ENCODE data around the gene TXNDC17.
A peak's percentile ranks its signal among the peaks of the same experiment; 100 is the strongest.

TXNDC17 gene

DNA sequence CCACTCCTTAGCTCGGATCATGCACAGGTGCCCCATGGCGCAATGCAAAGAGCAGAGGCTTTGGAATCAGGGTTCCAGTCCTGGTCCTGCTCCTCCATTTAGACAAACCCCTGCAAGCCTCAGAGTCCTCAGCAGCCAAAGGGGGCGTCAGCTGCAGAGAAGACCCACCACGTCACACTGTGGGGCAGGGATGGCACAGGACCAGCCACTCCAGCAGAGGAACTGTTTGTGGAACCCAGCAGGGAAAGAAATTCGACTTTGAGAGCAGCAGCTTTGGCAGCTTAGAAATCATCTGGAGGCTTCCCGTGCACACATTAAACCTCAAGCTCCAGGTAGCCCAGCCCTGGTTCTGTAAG, 35.9 kb downstream of the TXNDC17 start:
- TF ChIP-seq ZIC2 (tag by site-specific recombination; IDR thresholded peaks at IDR 0.05), result peak; percentile 50
- TF ChIP-seq ZFP37 (tag by site-specific recombination; IDR thresholded peaks at IDR 0.05), result no peak
- no peak for TF ChIP-seq ZFHX2 (tag by site-specific recombination; conservative IDR thresholded peaks at IDR 0.05)
- Histone ChIP-seq H3K36me3 (ENCODE audit: control insufficient read depth in 2 of 2, insufficient read depth in 1 of 2, low read length in 2 of 2) (no peaks in the 10 kb centered on the region), H3K4me1 (ENCODE audit: control insufficient read depth, insufficient read depth, low read length) (no peaks in the 10 kb centered on the region), H3K9me3 (ENCODE audit: control insufficient read depth, insufficient read depth, low read depth, low read length) (no peaks in the 10 kb centered on the region), H3K4me3 (ENCODE audit: low read depth, low read length) (no peak overlapping the region), H3K27ac (ENCODE audit: extremely low read depth, low read depth, low read length) (no peak overlapping the region)
- POLR2A ChIA-PET, result no interaction called here
- CTCF ChIA-PET, result no interaction called here

DNA sequence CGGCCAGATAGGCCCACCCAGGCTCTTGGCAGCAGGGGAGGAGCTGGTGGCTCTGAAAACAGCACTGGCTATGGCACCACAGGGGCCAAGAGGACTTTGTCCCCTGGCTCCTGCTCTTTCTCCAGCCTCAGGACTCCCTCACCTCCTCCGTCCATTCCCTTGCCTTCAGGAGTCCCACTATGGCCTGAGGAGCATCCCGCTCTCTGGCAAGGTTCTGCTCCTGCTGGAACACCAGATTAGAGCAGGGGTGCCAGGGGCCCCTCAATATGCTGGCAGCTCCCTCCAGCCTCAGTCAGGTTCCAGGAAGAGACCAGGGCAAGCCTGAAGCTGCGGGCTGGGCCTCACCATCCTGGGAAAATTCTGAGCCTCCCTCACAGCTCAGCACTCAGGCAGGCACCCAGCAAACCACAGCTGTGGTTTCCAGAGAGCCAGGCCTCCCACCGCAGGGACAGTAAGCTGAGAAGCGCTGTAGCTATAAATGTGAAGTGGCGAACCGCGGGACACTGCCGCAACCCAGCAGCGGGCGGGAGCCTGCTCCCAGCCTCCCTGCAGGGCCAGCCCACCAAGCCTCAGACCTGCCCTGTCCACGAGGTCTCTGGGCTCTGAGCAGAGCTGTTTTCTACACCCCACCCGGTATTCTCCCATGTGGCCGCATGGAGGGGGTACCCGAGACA, 36.4 kb downstream of the TXNDC17 start:
- no peaks in the 10 kb centered on the region for H3K9me3 ChIP-seq (ENCODE audit: control insufficient read depth, insufficient read depth, low read depth, low read length)
- H3K27ac ChIP-seq (ENCODE audit: extremely low read depth, low read depth, low read length), result no peak overlapping the region
- H3K4me1 ChIP-seq (ENCODE audit: control insufficient read depth, insufficient read depth, low read length), result no peaks in the 10 kb centered on the region
- ChIA-PET CTCF (interaction anchor here (0.6 to 1.2 kb wide), 2 partner anchors 166 to 1699 kb away, joined by 4 to 7 read pairs; partner anchors contain the start of gene KRABD2), POLR2A (no interaction called here)
- no peaks in the 10 kb centered on the region for H3K36me3 ChIP-seq (ENCODE audit: control insufficient read depth in 2 of 2, insufficient read depth in 1 of 2, low read length in 2 of 2)
- H3K4me3 ChIP-seq (ENCODE audit: low read depth, low read length), result no peak overlapping the region
- TF ChIP-seq ZNF19 (tag by site-specific recombination; IDR thresholded peaks at IDR 0.05; ENCODE audit: low read depth), result no peak
- no peak for TF ChIP-seq ZNF549 (tag by site-specific recombination; IDR thresholded peaks at IDR 0.05)
- TF ChIP-seq, protein P1, sequence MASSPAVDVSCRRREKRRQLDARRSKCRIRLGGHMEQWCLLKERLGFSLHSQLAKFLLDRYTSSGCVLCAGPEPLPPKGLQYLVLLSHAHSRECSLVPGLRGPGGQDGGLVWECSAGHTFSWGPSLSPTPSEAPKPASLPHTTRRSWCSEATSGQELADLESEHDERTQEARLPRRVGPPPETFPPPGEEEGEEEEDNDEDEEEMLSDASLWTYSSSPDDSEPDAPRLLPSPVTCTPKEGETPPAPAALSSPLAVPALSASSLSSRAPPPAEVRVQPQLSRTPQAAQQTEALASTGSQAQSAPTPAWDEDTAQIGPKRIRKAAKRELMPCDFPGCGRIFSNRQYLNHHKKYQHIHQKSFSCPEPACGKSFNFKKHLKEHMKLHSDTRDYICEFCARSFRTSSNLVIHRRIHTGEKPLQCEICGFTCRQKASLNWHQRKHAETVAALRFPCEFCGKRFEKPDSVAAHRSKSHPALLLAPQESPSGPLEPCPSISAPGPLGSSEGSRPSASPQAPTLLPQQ (tag by site-specific recombination; IDR thresholded peaks at IDR 0.05), result no peak
- no peak for TF ChIP-seq ZFP69B (tag by site-specific recombination; IDR thresholded peaks at IDR 0.05)
- no peak for TF ChIP-seq HOXC10 (CRISPR knock-in tag; IDR thresholded peaks at IDR 0.05)
- 0 out of 2 replicates have a peak, but pooled peaks have one; percentile 22 for TF ChIP-seq ZNF341 (tag by site-specific recombination; IDR thresholded peaks at IDR 0.05; ENCODE audit: low read depth)
- TF ChIP-seq GLIS1 (tag by site-specific recombination; IDR thresholded peaks at IDR 0.05), result 0 out of 2 replicates have a peak, but pooled peaks have one; percentile 41
- no peak for TF ChIP-seq ZNF501 (tag by site-specific recombination; IDR thresholded peaks at IDR 0.05)
- TF ChIP-seq KLF10 (tag by site-specific recombination; IDR thresholded peaks at IDR 0.05), result no peak
- no peak for TF ChIP-seq SALL2 (tag by site-specific recombination; IDR thresholded peaks at IDR 0.05; ENCODE audit: borderline replicate concordance)
- TF ChIP-seq, protein P2, sequence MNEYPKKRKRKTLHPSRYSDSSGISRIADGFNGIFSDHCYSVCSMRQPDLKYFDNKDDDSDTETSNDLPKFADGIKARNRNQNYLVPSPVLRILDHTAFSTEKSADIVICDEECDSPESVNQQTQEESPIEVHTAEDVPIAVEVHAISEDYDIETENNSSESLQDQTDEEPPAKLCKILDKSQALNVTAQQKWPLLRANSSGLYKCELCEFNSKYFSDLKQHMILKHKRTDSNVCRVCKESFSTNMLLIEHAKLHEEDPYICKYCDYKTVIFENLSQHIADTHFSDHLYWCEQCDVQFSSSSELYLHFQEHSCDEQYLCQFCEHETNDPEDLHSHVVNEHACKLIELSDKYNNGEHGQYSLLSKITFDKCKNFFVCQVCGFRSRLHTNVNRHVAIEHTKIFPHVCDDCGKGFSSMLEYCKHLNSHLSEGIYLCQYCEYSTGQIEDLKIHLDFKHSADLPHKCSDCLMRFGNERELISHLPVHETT (tag by site-specific recombination; IDR thresholded peaks at IDR 0.05), result no peak
- no peak for TF ChIP-seq HOXA7 (CRISPR knock-in tag; IDR thresholded peaks at IDR 0.05; ENCODE audit: borderline replicate concordance)
- no peak for TF ChIP-seq ZBTB21 (tag by site-specific recombination; IDR thresholded peaks at IDR 0.05)
- TF ChIP-seq ZNF626 (tag by site-specific recombination; IDR thresholded peaks at IDR 0.05), result no peak
- peak; percentile 69 for TF ChIP-seq OSR2 (tag by site-specific recombination; IDR thresholded peaks at IDR 0.05)
- TF ChIP-seq HOXD13 (CRISPR knock-in tag; IDR thresholded peaks at IDR 0.05; ENCODE audit: borderline replicate concordance), result no peak
- TF ChIP-seq KLF1 (tag by site-specific recombination; IDR thresholded peaks at IDR 0.05), result no peak
- no peak for TF ChIP-seq EGR2 (tag by site-specific recombination; IDR thresholded peaks at IDR 0.05; ENCODE audit: low read depth)
- TF ChIP-seq ZNF423 (tag by site-specific recombination; IDR thresholded peaks at IDR 0.05), result peak; percentile 68
- TF ChIP-seq ZNF791 (tag by site-specific recombination; IDR thresholded peaks at IDR 0.05), result no peak
- 0 out of 2 replicates have a peak, but pooled peaks have one; percentile 33 for TF ChIP-seq ZBTB8A (tag by site-specific recombination; IDR thresholded peaks at IDR 0.05)
- 0 out of 2 replicates have a peak, but pooled peaks have one; percentile 34 for TF ChIP-seq IKZF3 (tag by site-specific recombination; IDR thresholded peaks at IDR 0.05)
- TF ChIP-seq RBAK (tag by site-specific recombination; IDR thresholded peaks at IDR 0.05), result no peak
- TF ChIP-seq ZNF701 (tag by site-specific recombination; IDR thresholded peaks at IDR 0.05), result no peak
- TF ChIP-seq WT1 (tag by site-specific recombination; IDR thresholded peaks at IDR 0.05), result peak; percentile 26; the same call in 1 of the 2 replicates
- TF ChIP-seq, protein P3, sequence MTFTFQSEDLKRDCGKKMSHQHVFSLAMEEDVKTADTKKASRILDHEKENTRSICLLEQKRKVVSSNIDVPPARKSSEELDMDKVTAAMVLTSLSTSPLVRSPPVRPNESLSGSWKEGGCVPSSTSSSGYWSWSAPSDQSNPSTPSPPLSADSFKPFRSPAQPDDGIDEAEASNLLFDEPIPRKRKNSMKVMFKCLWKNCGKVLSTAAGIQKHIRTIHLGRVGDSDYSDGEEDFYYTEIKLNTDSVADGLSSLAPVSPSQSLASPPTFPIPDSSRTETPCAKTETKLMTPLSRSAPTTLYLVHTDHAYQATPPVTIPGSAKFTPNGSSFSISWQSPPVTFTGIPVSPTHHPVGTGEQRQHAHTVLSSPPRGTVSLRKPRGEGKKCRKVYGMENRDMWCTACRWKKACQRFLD (tag by site-specific recombination; IDR thresholded peaks at IDR 0.05), result no peak
- TF ChIP-seq, protein P4, sequence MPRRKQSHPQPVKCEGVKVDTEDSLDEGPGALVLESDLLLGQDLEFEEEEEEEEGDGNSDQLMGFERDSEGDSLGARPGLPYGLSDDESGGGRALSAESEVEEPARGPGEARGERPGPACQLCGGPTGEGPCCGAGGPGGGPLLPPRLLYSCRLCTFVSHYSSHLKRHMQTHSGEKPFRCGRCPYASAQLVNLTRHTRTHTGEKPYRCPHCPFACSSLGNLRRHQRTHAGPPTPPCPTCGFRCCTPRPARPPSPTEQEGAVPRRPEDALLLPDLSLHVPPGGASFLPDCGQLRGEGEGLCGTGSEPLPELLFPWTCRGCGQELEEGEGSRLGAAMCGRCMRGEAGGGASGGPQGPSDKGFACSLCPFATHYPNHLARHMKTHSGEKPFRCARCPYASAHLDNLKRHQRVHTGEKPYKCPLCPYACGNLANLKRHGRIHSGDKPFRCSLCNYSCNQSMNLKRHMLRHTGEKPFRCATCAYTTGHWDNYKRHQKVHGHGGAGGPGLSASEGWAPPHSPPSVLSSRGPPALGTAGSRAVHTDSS (tag by site-specific recombination; IDR thresholded peaks at IDR 0.05), result no peak
